ENCODE measurements around the gene TMED5.

Gene TMED5

DNA sequence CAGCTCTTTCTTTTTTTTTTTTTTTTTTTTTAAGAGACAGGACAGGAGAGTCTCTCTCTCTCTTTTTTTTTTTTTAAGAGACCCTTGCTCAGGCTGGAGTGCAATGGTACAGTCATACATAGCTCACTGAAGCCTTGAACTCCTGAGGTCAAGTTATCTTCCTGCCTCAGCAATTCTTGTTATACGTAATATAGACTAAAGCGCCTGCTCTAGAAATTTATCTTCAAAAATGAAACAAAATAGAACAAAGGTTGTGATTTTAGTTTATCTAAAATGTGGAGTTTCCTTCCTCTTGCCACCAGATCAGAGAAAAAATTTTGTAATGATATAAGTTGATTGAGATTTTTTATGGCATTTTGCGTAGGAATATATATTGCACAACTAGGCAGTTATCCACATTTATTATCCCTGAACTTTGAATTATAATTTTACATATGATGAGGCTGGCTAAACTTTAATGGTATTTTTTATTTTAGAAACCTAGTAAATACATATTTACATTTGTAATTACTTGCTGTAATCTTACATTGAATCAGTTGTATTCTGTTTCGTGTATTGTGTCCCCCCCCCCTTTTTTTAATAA lies 56.9 kb downstream of the TMED5 start:
- DNase-seq (ENCODE audit: low spot score) = peak; percentile 8

DNA sequence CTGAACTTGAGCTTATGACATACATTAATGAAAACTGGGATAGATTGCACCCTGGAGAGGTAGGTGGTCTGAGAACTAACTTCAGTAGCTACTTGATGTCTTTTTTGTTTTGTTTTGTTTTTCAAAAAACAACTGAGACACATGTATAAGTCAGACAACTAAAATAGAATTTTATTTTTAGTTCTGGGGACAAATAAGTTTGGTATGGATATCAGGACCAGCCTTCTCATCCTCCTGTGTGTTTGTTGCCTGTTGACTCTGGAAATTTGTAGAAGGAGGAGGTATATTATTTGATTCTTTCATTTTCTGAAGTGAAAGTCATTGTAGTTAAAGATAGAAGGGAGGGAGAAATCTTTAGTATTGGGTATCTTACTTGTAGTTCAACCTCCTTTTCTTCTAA lies 59.6 kb downstream of the TMED5 start:
- DNase-seq (ENCODE audit: low spot score) = no peak

DNA sequence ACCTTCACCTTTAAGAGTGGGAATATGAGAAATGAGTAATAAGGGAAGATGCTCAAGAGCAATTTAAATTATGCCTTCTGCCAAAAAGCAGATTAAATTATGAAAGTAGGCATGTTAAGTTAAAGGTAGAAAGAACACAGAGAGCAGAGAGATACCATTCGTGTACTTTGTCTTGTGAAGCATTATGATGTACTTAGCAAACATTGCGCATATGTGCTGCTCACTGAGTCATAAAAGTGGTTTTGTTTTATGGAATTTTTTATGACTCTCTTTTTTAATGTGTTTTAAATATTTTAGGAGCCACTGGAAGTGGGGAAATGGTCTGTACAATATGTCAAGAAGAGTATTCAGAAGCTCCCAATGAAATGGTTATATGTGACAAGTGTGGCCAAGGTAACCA lies 65.8 kb downstream of the TMED5 start:
- no peak for DNase-seq (ENCODE audit: low spot score)

DNA sequence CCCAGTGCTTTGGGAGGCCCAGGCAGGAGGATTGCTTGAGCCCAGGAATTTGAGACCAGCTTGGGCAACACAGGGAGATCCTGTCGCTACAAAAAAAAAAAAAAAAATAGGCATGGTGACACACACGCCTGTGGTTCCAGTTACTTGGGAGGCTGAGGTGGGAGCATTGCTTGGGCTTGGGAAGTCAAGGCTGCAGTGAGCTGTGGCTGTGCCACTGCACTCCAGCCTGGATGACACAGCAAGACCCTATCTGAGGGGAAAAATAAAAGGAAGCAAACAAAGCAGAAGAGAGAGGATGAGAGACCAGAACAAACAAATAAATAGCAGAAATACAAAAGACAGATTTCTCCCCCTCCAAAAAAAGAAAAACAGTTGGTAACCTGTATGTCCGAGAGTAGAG lies 67.1 kb downstream of the TMED5 start:
- DNase-seq (ENCODE audit: low spot score) = no peak

DNA sequence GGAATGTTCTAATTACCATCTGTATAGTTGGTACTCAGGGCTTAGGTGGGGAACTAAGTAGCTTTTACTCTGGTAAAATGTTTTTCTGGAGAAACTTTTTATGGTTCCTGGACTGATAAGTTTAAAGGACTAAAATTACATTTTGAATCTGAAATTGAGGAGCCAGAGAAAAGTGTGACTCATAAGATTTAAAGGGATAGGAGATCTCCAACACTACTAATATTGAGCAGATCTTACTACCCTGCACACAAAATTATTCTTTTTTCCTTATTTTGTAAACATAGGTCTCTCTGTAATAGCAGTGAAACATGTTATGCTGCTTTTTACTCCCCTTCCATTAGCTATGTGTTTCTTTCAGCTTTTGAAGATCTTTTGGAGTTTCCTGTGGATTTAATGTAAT lies 68.7 kb downstream of the TMED5 start:
- DNase-seq (ENCODE audit: low spot score) = no peak

DNA sequence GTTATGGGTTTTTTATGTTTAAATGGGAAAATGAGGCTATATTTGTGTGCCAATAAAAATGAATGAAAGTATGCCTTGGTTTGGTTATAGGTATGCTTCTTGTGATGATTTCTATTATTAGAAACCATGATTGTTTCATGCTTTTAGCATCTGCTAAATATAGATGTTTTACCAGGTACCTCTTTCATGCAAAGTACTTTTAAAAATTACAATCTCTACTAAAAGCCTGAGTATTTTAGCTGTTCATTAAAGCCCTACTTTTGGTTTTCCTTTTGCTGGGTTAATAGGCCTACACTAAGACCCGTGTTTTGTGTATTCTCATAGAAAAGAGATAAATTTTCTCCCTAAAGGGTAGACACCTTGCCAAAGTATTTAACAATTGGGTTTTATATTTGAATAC lies 69.1 kb downstream of the TMED5 start:
- no peak for DNase-seq (ENCODE audit: low spot score)

DNA sequence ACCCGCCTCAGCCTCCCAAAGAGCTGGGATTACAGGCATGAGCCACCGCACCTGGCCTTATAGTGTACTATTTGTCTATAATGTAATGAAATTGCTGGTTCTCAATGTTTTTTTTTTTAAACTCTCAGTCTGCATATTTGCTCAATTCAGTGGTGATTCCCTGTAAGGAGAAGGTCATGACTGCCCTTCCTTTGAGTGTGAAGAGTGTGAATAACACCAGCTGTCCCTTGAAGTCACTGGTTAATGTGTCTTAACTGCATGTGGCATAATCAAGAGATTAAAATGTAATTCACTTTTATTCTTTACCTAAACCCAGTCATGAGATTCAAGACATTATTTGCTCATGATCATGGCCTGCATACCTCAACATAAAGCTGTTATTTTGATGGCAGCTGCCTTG lies 70.6 kb downstream of the TMED5 start:
- DNase-seq (ENCODE audit: low spot score) = no peak

DNA sequence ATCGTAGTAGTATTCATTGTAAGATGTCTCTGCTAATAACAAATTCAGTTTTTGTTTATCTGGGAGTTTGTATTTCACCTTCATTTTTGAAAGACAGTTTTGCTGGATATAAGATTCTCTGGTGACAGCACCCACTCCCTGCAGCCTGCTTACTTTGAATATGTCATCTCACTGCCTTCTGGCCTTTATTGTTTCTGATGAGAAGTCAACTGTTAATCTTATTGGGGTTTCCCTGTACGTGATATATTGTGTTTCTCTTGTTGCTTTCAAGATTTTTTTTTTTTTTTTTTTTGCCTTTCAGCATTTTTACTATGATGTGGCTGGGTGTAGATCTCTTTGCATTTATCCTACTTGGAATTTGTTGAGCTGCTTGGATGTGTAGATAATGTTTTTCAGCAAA lies 71.9 kb downstream of the TMED5 start:
- no peak for DNase-seq (ENCODE audit: low spot score)

DNA sequence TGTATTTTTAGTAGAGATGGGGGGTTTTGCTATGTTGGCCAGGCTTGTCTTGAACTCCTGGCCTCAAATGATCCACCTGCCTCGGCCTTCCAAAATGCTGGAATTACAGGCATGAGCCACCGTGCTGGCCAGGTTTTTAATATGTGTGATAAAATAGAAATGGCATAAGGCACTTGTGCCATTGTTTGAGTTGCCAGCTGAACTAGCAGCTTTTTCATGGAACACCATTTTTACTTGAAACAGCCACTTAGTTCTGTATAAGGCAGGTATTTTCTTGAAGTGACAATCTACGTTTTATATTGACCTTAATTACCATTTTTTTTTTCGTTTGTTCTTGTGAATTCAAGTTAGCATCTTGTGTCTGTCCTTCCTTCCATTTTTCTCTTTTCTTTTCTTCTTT lies 72.8 kb downstream of the TMED5 start:
- DNase-seq (ENCODE audit: low spot score) = no peak

DNA sequence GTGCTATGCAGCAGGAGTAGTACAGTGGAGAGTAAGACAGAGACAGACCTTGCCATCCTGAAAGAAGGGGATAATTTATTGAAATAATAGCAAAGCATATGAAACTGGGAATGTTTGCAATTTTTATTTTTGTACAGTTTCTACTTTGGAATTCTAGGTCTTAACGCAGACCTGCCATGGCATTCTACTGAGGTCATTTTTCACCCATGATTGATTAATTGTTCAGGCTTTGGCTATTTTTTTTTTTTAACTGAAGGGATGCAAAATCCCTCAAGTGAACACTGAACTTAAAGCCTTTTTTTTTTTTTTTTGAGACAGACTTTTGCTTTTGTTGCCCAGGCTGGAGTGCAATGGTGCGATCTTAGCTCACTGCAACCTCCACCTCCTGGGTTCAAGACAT lies 74.0 kb downstream of the TMED5 start:
- no peak for DNase-seq (ENCODE audit: low spot score)

DNA sequence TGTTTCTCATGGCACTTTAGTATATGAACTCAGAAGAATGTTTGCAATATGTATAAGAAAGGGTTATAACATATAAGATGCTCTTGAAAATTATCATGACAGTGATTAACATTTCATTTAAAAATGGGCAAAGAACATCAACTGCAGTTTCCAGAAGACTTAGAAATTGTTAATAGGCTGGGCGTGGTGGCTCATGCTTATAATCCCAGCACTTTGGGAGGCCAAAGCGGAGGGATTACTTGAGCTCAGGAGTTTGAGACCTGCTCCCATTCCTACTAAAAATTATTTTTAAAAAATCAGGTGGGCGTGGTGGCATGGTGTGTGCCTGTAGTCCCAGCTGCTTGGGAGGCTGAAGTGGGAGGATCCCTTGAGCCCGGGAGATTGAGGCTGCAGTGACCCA lies 78.1 kb downstream of the TMED5 start:
- no peak for DNase-seq (ENCODE audit: low spot score)

Data from activated CD4-positive, alpha-beta T cell treated with anti-CD3 and anti-CD28 coated beads, Interleukin-2, Interleukin-4, amounts not matched to agents 100 ng/mL and 50 ng/mL, durations not matched to agents 16 hours and 8 hours (primary cell).